Osteocyte (in vitro differentiated cells): ENCODE data around the gene PPM1F. TPM values are rescaled to one million over a fixed set of nuclear protein-coding genes. Genes with fewer than 3 reads are reported as not detected.

Source experiments
- DNase-seq: peaks from one replicate; pipeline ENCODE4 v3.0.0; 2021; ENCODE audit warnings: mixed read lengths; ENCODE audit not compliant: unreplicated experiment; ENCODE audit errors: extremely low spot score
- H3K27ac Mint-ChIP-seq: one replicate; pipeline ENCODE4 v1.8.0; 2021; ENCODE audit warnings: mild to moderate bottlenecking, mixed read lengths; ENCODE audit not compliant: unreplicated experiment
- H3K27me3 Mint-ChIP-seq: one replicate; pipeline ENCODE4 v1.8.0; 2021; ENCODE audit warnings: mixed read lengths; ENCODE audit not compliant: unreplicated experiment
- H3K36me3 Mint-ChIP-seq: one replicate; pipeline ENCODE4 v1.8.0; 2021; ENCODE audit warnings: mixed read lengths; ENCODE audit not compliant: unreplicated experiment
- H3K4me1 Mint-ChIP-seq: one replicate; pipeline ENCODE4 v1.8.0; 2021; ENCODE audit warnings: mixed read lengths; ENCODE audit not compliant: unreplicated experiment
- H3K4me3 Mint-ChIP-seq: one replicate; pipeline ENCODE4 v1.8.0; 2021; ENCODE audit warnings: mild to moderate bottlenecking, moderate library complexity, mixed read lengths; ENCODE audit not compliant: unreplicated experiment
- H3K9me3 Mint-ChIP-seq: one replicate; pipeline ENCODE4 v1.8.0; 2021; ENCODE audit warnings: mixed read lengths; ENCODE audit not compliant: unreplicated experiment
- total RNA-seq: library from RNA; stranded (reverse); gene quantifications from 2 replicates; pipeline ENCODE4 v1.2.1, GENCODE V29; 2021
- TF ChIP-seq, protein P1 (sequence below): fragments of 200-600 bp; sonication (generic); IDR thresholded peaks from 2 replicates; pipeline ENCODE4 v1.5.0; 2021; ENCODE audit warnings: antibody characterized with exemption, mild to moderate bottlenecking, moderate library complexity

Gene PPM1F
- total RNA-seq, 1 donor from 2014 or later, result 40.2 TPM

DNA sequence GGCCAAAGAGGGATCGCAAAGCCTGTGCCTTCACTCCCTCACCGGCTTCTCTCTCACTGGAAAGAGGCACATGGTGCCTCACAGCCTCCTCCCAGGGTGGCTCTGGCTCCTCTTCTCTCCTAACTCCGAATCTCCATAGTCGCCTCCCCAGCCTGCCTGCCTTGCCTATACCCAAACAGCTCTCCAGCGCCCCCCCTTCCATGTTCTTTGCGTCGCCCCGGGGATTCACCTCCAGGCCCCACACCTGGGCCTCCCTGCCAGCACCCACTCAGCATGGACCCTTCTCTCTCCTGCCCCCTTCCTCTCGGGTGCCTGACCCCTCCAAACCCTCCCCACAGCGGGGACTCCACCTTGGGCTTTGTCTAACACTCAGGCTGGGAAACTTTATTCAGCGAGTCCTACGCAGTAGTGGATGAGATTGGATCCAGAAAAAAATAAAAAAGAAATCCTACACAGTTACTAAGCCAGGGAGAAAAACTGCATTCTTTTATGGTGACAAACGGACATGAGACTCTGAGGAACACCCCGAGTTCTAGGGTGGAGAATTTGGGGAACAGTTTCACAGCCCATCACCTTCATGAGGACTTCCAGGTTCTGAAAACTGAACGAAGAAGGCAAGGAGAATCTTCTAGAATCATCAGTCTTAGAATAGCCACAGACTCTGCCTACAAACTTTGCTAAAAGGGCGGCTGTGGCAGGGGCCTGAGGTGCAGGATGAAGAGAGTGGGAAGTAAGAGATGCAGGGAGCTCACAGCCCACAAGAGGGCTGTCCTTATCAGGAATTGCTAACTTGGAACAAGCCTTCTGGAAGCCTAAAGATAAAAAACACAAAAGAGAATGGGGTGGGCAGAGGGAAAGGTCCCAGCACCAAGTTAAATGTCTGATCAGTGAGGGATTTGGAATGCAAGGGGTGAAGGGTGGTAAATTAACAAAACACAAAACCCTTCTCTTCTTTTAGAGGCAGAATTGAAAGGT lies 5.3 kb downstream of the PPM1F start:
- H3K27me3 Mint-ChIP-seq, result no peaks in the 10 kb centered on the region
- H3K9me3 Mint-ChIP-seq, result no peaks in the 10 kb centered on the region
- peak overlapping the region; percentile 59 for H3K27ac Mint-ChIP-seq

DNA sequence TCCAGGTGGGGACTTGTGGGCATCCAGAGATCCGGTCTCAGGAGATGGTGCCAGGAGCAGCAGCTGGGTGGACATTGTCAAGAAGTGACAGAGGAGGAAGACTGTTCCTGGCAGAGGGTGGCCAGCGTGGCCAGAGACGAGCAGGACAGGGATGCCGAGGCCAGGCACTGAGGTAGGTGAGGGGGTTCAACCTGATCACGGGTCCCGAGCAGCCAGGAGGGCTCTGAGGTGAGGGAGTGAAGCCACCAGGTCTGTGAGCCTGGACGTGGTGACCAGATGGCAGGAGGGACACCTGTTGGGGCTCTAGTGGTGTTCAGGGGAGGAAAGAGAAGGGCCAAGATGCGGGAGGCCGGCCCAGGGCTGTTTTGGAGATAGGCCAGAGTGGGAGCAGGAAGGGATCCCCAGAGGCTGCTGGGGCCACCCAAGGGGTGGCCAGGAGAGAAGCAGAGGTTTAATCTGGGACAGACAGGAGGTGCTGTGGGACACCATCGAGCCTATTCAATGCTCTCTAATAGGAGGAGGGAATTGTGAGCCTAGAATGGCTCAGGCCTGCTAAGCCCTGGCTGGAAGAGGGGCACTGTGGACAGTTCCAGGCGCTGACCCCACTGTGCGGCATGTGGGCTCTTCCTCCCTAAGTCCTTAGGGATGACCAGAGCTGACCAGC lies 6.3 kb downstream of the PPM1F start:
- H3K27me3 Mint-ChIP-seq, result no peaks in the 10 kb centered on the region
- H3K4me1 Mint-ChIP-seq, result peaks cover 43% of the 10 kb centered on the region
- H3K9me3 Mint-ChIP-seq, result no peaks in the 10 kb centered on the region
- H3K27ac Mint-ChIP-seq, result no peak overlapping the region
- TF ChIP-seq, protein P1, sequence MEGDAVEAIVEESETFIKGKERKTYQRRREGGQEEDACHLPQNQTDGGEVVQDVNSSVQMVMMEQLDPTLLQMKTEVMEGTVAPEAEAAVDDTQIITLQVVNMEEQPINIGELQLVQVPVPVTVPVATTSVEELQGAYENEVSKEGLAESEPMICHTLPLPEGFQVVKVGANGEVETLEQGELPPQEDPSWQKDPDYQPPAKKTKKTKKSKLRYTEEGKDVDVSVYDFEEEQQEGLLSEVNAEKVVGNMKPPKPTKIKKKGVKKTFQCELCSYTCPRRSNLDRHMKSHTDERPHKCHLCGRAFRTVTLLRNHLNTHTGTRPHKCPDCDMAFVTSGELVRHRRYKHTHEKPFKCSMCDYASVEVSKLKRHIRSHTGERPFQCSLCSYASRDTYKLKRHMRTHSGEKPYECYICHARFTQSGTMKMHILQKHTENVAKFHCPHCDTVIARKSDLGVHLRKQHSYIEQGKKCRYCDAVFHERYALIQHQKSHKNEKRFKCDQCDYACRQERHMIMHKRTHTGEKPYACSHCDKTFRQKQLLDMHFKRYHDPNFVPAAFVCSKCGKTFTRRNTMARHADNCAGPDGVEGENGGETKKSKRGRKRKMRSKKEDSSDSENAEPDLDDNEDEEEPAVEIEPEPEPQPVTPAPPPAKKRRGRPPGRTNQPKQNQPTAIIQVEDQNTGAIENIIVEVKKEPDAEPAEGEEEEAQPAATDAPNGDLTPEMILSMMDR, result no peak
- H3K4me3 Mint-ChIP-seq, result no peak overlapping the region
- peaks cover 10% of the 10 kb centered on the region for H3K36me3 Mint-ChIP-seq
- no peak for DNase-seq

More for the DNA sequence above, 5.3 kb downstream of the PPM1F start:
- TF ChIP-seq, protein P1, result peak; percentile 58
- Mint-ChIP-seq H3K4me1 (peaks cover 41% of the 10 kb centered on the region), H3K36me3 (peaks cover 10% of the 10 kb centered on the region), H3K4me3 (no peak overlapping the region)
- no peak for DNase-seq

DNA sequence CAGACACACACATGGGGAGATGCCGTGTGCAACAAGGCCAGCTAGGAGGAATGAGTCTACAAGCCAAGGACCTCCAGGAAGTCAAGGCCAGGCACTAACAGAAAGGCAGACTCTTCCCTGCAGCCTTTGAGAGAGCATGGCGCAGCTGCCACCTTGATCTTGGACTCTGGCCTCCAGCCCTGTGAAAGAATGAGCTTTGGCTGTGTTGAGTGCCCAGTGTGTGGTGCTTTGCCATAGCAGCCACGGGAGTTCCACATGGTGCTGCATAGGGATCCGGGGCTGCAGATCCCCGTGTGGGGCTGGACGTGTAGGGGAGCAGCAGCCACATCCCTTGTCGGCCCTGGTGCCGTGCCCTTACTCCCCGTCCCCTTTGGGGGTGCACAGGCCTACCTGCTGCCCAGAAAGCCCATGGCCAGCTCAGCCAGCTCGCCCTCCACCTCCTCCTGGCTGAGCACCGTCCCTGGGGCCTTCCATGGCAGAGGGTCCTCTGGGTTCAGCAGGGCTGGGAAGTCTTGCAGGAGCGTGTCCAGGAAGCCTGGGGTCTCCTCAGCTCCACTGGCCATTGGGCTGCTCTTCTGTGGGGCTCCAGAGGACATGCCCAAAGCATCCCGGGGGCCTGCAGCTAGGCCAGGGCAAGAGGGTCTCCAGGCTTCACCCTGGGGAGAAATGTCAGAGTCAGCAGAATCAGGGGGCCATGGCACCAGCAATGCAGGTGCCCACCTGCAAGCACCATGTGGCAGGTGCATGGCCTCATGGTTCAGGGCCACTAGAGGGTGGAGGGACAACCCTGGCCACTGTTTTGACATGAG lies 7.0 kb downstream of the PPM1F start:
- peaks cover 47% of the 10 kb centered on the region for H3K4me1 Mint-ChIP-seq
- no peaks in the 10 kb centered on the region for H3K27me3 Mint-ChIP-seq
- H3K4me3 Mint-ChIP-seq, result no peak overlapping the region
- no peak overlapping the region for H3K27ac Mint-ChIP-seq
- H3K9me3 Mint-ChIP-seq, result no peaks in the 10 kb centered on the region
- H3K36me3 Mint-ChIP-seq, result peaks cover 10% of the 10 kb centered on the region
- TF ChIP-seq, protein P1, result no peak
- DNase-seq, result no peak

DNA sequence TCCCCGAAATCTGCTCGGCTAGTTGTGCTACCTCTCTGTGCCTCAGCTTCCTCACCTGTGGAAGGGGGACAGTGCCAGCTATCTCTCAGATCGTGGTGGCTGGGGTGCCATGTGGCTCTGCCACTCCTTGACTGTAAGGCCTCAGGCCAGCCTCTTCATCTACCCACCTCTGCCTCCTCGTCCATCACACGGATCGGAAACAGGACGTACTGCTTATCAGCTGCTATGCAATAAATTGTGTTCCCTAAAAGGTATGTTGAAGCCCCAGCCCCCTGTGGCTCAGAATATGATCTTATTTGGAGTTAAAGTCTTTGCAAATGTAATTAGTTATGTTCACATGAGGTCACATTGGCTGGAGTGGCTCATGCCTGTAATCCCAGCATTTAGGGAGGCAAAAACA lies 7.8 kb downstream of the PPM1F start:
- TF ChIP-seq, protein P1, result no peak
- Mint-ChIP-seq H3K36me3 (peaks cover 10% of the 10 kb centered on the region), H3K27me3 (no peaks in the 10 kb centered on the region), H3K9me3 (no peaks in the 10 kb centered on the region), H3K27ac (no peak overlapping the region), H3K4me1 (peaks cover 55% of the 10 kb centered on the region), H3K4me3 (no peak overlapping the region)
- DNase-seq, result no peak
